Loucy (cell line): ENCODE results near the gene SIGLEC7.

ENCODE experiments used
- CTCF ChIP-seq: fragments of 200-600 bp; sonication (generic); conservative IDR thresholded peaks from 2 replicates; pipeline ENCODE4 v1.5.1; 2014; ENCODE audit warnings: mild to moderate bottlenecking, antibody characterized with exemption, low read length
- EZH2phosphoT487 ChIP-seq: fragments of 200-600 bp; IDR thresholded peaks from 2 replicates; pipeline ENCODE4 v1.6.1; 2018; ENCODE audit warnings: antibody characterized with exemption, mild to moderate bottlenecking, moderate library complexity, borderline replicate concordance

DNA sequence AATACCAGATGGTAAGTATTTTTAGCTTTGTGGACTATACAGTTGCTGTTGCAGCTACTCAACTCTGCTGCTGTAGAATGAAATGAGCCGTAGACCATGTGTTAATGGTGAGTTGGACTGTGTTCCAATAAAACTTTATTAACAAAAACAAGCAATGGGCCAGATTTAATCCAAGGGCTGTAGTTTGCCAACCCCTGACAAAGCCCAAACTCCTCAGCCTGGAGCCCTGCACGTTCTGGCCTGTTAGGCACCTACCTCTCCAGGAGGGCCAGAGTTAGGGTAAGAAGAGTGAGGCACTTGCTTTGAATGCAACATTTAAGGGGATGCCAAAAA lies 46.1 kb downstream of the SIGLEC7 start:
- TF ChIP-seq CTCF (no peak), EZH2phosphoT487 (no peak)
